GF-D8 (cell line): ENCODE data around the gene GATAD2B.

Experiments
- DNase-seq: peaks from one replicate; lab custom pipeline; 2025; lab: John Stamatoyannopoulos, UW

The GATAD2B gene

DNA sequence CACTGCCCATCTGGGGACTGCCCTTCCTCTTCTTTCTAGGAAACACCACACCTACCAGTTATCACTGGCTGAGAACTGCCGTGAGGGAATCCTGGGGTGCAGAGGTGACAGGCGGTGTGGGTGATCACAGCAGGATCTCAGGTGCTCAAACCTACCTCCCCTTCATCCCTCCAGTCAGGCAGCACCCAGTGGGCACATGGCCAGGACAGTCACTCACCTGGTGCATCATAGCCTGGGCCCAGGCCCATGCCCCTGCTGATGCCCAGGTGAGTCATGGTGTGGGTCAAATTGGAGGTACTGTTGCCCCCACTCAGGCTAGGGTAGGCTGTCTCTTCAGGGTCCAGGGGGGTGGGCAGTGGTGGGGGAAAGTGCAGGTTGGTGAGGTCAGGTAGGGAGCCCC is 29.0 kb upstream of the GATAD2B start:
- no peak for DNase-seq

DNA sequence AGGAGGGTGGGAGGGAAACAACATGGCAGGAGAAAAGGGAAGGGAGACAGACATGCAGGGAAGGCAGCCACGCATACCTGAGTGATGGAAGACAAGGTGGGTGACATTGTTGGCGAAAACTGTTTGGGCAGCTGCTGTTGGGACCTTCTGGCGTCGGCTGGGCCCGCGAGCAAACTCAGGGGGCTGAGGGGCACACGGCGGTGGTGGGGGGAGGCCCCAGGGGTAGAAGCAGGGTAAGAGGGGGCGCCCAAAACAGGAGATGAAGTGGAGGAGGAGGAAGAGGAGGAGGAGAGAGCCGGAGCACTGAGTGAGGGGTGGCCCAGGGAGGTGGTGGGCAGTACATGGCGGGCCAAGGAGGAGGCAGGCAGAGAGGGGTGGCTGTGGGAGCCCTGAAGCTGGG is 28.4 kb upstream of the GATAD2B start:
- DNase-seq = no peak

DNA sequence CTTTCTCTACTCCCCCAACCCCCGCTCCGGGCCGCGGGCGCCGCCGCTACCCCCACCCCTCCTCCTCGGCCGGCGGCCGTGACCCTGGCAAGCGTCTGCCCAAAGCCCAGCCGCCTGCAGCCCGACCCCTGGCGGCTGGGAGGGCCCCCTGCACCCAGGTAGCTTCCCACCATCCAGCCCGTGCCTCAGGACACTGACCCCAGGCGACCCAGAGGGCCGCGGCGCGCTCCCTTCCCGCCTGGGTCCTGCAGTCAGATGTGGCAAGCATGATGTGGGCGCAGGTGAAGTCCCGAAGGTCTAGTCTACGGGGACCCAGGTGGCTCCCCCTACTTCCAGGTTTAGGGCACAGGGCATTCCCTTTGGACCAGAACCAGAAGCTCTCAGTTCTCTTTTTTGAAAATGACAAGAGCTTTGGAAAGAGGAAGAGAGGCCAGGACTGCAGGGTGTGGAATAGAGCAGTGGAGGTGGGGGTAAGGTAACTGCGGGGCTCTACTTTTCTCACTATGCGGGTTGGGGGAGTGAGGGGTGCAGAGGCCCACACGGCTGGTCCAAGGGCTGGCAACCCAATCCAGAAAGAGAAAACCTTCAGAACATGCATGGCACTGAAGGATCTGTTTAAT is 24.0 kb upstream of the GATAD2B start, which contains the start of gene DENND4B:
TSS of gene DENND4B (minus strand) at position 97 of the 620 bp plus-strand sequence. CDS start 2,344 bp downstream, outside the sequence.
- peak; percentile 59 for DNase-seq

DNA sequence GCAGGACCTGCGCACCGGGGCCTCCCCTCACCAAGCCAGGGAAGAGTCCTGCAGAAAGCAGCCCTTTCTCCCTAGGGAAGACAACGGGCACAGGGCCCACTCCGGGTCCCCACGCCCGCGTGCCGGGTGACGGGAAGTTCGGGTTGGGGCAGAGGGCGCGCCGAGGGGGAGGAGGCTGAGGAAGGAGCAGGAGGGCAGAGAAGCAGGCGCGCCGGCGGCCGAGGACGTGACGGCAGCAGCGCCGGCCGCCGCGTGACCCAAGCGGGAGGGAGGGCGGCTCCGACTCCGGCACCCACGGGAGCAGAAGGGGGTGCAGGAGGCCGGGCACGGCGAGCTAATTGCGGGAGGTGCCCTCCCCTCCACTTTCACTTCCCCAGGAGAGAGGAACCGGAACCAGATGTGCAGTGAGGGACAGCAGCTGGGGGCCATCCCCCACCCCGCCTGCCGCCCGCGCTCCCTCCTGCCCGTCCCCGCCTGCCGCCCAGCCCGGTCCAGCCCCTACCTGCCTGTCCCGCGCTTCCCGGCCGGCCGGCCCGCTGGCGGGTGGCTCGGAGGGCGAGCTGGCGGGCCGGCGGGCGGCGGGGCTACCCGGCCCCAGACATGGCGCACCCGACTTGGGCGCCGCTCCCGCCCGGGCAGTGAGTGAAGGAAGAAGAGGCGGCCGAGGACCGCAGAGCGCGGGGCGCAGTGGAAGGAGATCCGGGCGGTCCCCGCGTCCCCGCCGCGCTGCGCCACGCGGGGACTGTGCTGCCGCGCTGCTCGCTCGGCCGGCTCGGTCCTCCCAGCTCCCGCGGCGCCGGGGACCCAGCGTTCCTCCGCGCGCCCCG is 23.2 kb upstream of the GATAD2B start:
- peak; percentile 83 for DNase-seq

DNA sequence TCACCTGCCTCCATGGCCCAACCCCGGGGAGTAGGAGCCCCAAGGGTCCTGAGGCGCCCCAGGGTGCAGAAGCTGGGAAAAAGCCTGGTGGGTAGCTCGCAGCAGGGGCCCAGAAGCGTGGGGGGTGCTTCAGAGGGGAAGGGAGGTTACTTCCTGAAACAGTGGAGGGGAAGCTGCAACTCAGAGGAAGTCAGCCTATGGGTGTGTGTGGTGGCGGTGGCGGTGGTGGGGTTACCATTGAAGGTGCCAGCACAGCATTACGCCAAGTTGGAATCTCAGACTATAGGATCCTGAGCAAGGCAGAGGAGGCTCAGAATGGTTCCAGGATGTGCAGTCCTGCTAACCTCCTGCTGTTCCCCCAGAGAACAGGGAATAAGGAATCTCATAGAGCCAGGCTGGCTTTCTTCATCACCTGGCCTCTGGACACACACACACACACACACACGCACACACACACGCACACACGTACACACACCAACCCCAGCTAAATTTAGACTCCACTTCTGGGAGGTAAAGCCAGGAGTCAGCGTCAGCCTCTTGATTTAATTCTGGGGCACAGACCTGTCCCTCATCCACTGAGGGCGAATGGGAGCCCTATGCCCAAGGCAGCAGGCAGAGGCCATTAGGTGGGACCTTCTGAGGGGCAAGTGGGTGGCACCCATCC is 22.5 kb upstream of the GATAD2B start:
- peak; percentile 87 for DNase-seq

DNA sequence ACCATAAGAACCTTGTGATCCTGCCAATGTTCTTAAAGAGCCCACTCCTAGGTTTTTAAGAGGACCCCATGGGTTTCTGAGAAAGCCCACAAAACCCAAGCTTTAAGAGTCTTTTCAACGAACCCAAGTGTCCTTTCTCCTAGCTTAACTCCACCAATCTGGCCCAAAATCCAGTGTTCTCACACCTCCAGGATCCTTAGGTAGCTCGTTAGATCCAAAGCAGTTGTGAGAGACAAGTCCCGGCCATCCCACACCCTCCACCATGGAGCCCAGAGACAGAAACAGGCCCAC is 22.0 kb upstream of the GATAD2B start:
- DNase-seq = no peak

DNA sequence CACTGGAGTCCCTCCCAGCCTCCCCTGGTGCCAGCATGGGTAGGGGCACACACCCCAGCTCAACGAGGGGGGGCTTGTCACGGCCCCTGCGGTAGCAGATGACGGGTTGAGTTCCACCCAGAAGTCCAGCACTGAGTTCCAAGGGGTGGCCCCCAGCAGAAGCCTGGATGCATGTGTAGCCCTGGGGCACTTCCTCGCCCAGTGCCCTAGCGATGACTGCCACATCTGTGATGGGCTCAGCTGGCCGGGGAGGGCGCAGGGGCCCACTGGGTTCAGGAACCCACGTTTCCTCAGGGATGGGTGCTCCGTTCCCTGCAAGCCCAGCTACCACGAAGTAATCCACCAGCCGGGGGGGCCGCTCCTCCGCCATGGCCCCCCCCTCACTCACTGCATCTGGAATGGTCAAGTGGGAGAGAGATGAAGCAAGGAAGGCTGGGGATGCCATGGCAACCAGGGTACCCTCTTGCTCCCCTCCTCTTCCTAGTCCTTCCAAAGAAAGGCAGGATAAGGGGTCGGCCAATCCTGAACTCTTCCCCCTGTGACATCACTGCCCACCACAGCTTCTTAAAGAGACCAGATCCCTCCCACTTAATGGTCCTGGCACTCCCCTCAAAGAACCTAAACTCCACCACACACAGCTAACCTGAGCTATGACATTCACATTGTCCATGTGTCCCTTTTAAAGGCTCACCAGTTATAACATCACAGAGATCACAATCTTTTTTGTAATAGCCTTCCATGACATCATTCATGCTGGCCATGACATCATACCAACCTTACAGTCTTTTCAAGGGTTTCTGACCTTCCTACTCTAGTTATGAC is 21.4 kb upstream of the GATAD2B start:
- DNase-seq = no peak

DNA sequence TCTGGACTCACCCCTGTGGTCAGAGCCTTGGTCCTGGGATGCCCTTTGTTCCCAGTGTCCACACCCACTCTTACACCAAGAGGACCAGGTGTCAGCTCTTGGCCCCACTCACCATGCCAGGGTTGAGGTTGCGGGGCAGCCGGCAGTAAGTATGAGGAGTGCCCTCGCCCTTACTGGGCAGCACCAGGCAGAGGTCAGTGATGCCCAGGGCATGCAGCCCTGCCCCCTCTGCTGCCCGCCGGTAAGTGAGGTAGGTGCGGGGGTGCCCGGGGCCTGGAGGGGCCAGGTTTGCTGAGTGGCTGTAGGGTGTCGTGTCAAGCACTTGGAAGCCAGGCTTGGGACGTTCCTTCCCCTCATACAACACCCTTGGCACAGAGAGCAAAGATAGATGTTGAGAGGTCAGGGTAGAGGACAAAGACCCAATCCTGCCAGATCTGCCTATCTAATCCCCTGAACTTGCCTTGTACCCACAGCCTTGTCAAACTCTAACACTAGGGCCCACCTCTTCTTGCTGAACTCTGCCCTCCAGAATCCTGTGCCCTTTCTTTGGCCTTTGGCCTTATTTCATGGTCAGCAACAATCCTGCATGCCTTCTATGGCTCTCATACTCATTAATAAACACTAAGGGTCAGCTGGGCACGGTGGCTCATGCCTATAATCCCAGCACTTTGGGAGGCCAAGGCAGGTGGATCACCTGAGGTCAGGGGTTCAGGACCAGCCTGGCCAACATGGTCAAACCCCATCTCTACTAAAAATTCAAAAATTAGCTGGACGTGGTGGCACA is 20.2 kb upstream of the GATAD2B start:
- no peak for DNase-seq

DNA sequence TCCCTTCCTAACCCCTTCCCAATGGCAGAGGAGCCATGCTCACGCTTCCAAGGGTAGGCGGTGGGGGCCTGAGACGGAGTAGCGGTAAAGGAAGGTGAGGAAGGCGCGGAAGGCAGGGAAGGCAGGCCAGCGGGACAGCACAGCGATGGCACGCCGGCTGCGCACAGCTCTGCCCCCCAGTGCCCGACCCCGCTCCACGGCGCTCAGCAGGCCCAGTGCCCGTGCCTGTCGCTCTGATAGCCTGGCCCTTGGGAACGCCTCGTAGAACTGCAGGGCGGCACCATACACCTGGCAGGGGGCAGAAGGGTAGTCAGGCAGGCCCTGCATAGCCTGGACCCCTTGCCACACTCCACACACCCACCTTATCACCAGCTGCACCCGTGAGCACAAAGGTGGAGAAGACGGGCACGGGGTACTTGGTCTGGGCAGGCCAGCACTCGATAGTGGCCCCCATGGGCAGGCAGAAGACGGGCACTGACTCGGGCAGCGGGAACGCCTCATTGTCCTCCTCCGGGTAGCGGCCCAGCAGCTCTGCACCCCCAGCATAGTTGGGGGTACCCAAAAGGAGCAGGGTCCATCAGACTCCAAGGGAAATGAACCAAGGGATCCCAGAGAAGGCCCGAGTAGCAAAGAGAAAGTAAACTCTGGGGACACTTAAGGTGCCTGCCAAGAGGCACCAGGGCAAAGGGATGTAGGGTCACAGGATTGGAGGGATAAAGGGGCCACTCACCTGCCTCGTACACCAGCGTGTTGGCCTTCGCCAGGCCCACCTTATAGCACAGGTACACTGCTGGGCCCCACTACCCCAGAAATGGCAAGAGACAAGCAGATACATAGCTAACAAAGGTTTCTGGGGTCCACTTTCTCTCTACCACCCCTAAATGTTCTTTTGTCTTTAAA is 19.3 kb upstream of the GATAD2B start:
- no peak for DNase-seq

DNA sequence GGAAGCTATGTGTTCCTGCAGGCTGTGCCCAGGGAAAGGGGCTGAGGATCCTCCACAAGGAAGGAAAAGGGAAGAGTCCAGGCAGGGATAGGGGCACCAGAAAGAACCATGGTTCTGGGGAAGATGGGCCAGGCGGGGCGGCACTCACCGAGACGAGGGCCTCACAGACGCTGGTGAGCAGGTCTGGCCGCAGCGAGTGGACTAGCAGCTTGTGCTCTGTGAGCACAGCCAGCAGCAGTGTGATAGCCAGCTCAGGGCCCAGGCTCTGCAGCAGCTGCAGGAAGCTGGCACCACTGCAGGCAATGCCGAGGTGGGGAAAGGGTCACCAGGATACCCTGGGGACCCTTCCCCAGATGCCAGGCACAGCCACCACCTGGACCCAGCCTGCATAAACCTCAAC is 18.0 kb upstream of the GATAD2B start:
- no peak for DNase-seq

DNA sequence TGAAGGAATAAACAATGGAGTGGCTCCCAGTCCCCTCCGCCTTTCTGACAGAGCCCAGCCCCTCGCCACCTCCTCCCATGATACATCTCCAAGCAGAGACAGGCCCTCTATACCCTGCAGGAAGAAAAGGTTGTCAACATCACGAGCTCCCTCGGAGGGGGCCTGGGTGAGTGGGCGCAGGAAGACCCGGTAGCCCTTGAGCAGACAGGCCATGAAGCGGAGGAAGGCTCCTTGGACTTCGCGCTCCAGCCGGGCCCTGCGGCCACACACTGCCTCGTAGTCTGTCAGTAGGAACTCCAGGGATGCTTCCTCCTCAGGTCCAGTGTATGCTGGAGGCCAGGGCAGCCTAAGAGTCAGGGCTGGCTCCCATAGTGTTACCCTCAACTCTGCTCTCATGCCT is 16.7 kb upstream of the GATAD2B start:
- no peak for DNase-seq

DNA sequence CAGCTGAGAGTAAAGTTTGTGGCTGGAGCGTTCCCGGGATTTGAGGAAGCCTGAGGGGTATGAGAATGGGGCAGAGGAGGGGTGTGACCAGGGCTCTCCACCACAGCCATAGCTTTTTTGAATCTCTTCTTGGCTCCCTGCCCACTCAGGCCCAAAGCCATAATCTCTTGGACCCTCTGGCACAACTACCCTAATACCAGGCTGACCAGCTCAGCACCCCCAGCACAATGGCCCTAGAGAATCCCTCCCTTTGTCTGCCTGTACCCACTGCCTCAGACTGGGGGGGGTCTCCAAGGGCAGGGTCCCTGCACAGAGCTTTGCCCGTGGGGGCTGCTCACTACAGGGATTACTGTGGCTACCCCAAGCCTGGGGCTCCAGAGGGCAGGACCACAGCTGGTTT is 16.2 kb upstream of the GATAD2B start:
- no peak for DNase-seq

DNA sequence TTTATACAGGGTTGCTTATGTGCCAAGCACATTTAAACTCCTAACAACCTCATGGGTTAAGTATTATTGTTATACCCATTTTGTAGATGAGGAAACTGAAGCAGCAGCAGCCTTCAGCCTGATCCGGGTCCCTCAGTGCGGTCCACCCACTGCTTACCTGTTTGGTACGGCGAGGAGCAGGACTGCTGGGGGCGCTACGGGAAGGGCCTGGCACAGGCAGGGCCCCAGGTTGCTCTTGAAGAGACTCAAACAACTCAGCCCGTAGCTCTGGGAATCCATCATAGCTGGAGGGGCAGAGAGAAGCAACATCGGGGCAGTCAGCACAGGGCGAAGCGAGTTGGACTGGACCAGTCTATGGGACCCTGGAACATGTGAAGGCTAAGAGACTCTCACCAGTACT is 14.6 kb upstream of the GATAD2B start:
- no peak for DNase-seq

DNA sequence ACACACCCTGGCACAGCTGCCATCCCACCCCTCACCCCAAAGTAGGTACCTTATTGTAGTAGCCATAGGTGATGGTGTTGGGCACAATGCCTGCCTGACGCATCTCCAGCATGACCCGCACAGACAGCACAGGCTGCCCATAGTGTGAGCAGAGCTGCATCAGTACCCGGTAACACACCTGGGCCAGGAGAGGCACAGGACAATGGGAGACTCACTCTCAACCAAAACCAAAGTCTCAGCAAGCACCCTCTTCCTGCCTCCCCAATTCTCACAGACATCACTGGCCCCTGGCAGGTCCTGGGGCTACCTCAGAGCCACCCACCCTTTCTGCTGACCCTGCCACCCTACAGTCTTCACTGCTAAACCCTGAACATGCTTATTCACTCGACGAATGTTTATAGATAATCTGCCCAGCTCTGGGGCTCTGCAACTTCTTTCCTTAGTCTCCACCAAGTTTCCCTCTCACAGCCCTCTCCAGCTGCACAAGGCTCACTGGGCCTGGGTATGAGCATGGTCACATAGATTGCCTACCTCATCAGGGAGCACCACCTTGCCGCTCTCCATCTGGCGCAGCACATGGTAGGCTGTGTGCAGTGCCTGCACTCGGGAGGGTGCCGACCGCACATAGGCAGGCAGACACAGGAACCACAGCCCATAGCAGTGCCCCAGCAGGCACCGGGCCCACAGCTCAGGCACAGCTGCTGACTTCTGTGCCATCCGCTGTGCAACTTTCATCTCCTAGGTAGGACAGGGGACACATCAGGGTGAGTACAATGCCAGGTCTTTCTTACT is 13.4 kb upstream of the GATAD2B start:
- no peak for DNase-seq

DNA sequence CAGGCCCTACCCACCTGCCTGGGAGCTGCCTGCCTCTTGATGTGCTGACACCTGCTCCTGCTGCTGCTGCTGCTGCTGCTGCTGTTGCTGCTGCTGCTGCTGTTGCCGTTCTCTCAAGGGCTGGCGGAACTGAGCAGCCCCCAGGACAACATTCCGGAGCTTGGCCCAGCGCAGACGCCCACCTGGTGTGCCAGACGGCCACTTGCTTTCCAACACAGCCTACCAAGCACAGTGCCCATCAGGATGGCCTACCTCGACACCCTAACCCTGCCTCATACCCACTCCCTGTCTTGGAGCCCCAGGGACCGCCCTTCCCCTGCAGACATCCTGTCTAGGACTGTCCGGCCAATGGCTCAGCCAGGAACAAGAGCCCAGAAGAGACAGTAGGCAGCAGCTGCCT is 12.0 kb upstream of the GATAD2B start:
- no peak for DNase-seq

DNA sequence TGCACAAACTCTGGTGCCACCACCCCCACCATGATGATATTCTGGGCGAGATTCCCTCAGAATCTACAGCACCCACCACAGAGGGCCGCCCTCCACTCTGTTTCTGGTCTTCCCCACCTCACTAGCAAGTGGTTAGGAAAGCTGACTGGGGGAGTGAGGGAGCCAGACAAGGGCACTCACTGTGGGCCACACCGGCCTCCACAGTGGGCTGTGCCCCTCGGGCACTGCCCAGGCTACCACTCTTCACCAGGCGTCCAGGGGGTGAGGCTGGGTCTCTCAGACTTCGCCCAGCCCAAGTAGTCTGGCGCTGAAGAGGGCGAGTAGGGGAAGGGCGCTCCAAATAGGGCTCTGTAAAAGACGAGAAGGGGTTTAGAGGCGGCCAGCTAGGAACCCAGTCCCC is 11.2 kb upstream of the GATAD2B start:
- no peak for DNase-seq

DNA sequence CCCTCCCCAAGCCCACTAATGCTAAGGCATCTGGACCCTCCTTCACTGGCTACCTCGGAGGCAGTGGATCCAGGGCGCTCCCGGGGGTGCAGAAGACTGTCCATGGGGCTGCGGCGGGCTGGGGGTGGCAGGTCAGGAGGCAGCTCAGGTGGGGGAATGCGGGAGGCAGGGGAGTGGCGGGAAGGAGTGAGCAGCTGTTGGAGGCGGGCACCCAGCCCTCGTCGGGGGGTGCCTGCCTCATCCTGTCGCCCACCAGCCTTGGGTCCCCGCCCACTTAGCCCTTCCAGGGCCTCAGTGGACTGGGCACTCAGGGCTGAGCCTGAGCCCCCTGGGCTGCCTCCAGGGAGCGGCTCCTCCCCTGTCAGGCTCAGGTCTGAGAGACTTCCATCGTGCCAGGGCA is 10.7 kb upstream of the GATAD2B start:
- no peak for DNase-seq

DNA sequence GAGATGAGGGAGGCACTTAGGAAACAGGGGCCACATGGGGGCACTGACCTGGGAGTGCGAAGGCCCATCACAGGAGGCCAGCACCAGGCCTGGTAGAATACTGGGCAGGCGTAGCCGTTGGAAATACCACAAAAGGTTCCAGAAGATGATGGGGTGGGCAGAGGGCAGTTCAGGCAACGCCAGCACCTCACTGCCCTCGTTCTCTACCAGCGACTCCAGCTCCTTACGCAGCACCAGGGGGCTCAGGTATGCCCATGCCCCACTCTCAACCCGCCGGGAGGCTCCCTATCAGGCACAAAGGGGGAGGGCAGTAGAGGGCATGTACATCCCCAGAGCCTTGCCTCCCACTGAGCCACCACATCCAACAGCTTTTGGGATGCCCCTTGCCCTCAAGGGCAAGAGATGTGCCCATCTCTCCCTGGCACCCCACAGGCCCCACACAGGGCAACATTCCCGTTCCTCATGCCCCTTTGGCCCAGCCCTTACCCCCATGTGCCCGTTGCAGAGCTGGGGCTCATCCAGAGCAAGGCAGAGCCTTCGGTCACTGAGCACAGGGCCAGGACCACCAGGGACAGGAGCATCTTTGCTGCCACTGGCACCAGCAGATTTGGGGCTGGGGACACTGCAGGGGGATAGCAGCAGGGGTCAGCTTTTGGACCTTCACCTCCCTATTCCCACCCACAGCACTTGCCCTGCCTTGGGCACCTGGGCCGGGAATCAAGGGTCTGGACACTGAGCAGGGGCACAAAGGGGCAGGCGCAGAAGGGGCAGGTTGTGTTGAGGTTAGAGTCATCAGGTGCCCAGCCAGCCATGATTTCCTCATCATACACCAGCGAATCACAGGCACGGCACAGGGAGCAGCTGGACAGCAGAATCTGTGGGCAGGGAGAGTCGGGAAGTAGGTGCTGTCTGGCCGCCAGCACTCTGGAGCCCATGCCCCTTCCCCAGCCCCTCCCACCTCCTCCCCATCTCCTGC is 9.7 kb upstream of the GATAD2B start:
- no peak for DNase-seq
